Muscle layer of duodenum (tissue), 2 donors: ENCODE data around the gene RXFP4.
"Not testable (repeated sequence)": the region's sequence is repeated elsewhere in the genome, so short reads cannot be mapped to it uniquely, and the experiment has no call there.

ENCODE experiments used
- H3K27ac ChIP-seq: one replicate; pipeline ENCODE4 v1.7.0; 2013; ENCODE audit warnings: mild to moderate bottlenecking, low read length
- H3K27me3 ChIP-seq: one replicate; pipeline ENCODE4 v1.7.0; 2013; ENCODE audit warnings: low read depth, mild to moderate bottlenecking, control low read depth, low read length
- H3K36me3 ChIP-seq, 2 donors: one replicate each; pipeline ENCODE4 v1.7.0; 2013; ENCODE audit warnings: low read length in 2 of 2, control low read depth in 1 of 2, mild to moderate bottlenecking in 1 of 2; ENCODE audit not compliant: insufficient read depth in 2 of 2, control insufficient read depth in 1 of 2
- H3K4me1 ChIP-seq, 2 donors: one replicate each; pipeline ENCODE4 v1.7.0; 2013; ENCODE audit warnings: low read length in 2 of 2, mild to moderate bottlenecking in 2 of 2, control low read depth in 1 of 2, moderate library complexity in 1 of 2; ENCODE audit not compliant: insufficient read depth in 2 of 2, control insufficient read depth in 1 of 2
- H3K4me3 ChIP-seq, 2 donors: one replicate each; pipeline ENCODE4 v1.7.0; 2013; ENCODE audit warnings: low read length in 2 of 2, low read depth in 1 of 2, mild to moderate bottlenecking in 1 of 2
- H3K9me3 ChIP-seq, 2 donors: one replicate each; pipeline ENCODE4 v1.7.0; 2013; ENCODE audit warnings: low read length in 2 of 2, control low read depth in 1 of 2, mild to moderate bottlenecking in 1 of 2; ENCODE audit not compliant: control insufficient read depth in 1 of 2
- donor health status: healthy.

RXFP4 gene

GRCh38 chr1:155910621-155911121 is 30.8 kb upstream of the RXFP4 start:
- Histone ChIP-seq H3K27ac (peak overlapping the region; percentile 96), H3K36me3 (peaks cover 28 to 39% of the 10 kb centered on the region in 2 donors)

GRCh38 chr1:155911156-155912055 is 30.0 kb upstream of the RXFP4 start, which contains the start of gene RIT1:
Gene RIT1, minus strand, starts transcription at chr1:155911349. Its CDS starts 588 bp downstream, at chr1:155910761.
- Histone ChIP-seq H3K27me3 (no peaks in the 10 kb centered on the region), H3K4me1 (peaks cover 8 to 10% of the 10 kb centered on the region in 2 donors), H3K4me3 (peak within 1 kb of the TSS; percentile 77 to 96), H3K36me3 (peaks cover 36 to 46% of the 10 kb centered on the region in 2 donors), H3K9me3 (no peaks in the 10 kb centered on the region), H3K27ac (peak within 1 kb of the TSS; percentile 96)

More at GRCh38 chr1:155910621-155911121, 30.8 kb upstream of the RXFP4 start:
- peaks cover 8 to 10% of the 10 kb centered on the region in 2 donors for H3K4me1 ChIP-seq
- no peaks in the 10 kb centered on the region for H3K27me3 ChIP-seq
- no peaks in the 10 kb centered on the region for H3K9me3 ChIP-seq
- peak overlapping the region; percentile 77 to 96 for H3K4me3 ChIP-seq

GRCh38 chr1:155912056-155912536 is 29.3 kb upstream of the RXFP4 start:
- Histone ChIP-seq H3K36me3 (peaks cover 42 to 49% of the 10 kb centered on the region in 2 donors), H3K4me3 (peak overlapping the region in 1 of 2 donors; percentile 77), H3K4me1 (peaks cover 8 to 10% of the 10 kb centered on the region in 2 donors), H3K9me3 (no peaks in the 10 kb centered on the region), H3K27ac (peak overlapping the region; percentile 96), H3K27me3 (no peaks in the 10 kb centered on the region)

- Histone ChIP-seq H3K4me1 (peaks cover 8 to 10% of the 10 kb centered on the region in 2 donors), H3K4me3 (no peak overlapping the region), H3K27me3 (no peaks in the 10 kb centered on the region), H3K36me3 (peaks cover 50 to 65% of the 10 kb centered on the region in 2 donors), H3K9me3 (no peaks in the 10 kb centered on the region), H3K27ac (no peak overlapping the region)
Measured at GRCh38 chr1:155913969-155914757, 27.3 kb upstream of the RXFP4 start.

- Histone ChIP-seq H3K4me3 (no peak overlapping the region), H3K27me3 (no peaks in the 10 kb centered on the region), H3K4me1 (no peaks in the 10 kb centered on the region), H3K9me3 (no peaks in the 10 kb centered on the region), H3K36me3 (peaks cover 71 to 91% of the 10 kb centered on the region in 2 donors), H3K27ac (no peak overlapping the region)
Measured at GRCh38 chr1:155918660-155919059, 22.8 kb upstream of the RXFP4 start.

- Histone ChIP-seq H3K27ac (no peak overlapping the region), H3K4me3 (no peak overlapping the region), H3K9me3 (no peaks in the 10 kb centered on the region), H3K4me1 (no peaks in the 10 kb centered on the region), H3K27me3 (no peaks in the 10 kb centered on the region), H3K36me3 (peaks cover 60 to 80% of the 10 kb centered on the region in 2 donors)
Measured at GRCh38 chr1:155919801-155920200, 21.6 kb upstream of the RXFP4 start.

- H3K27ac ChIP-seq, result no peak overlapping the region
- no peaks in the 10 kb centered on the region for H3K9me3 ChIP-seq
- no peaks in the 10 kb centered on the region for H3K27me3 ChIP-seq
- no peak overlapping the region for H3K4me3 ChIP-seq
- peaks cover 62 to 78% of the 10 kb centered on the region in 2 donors for H3K36me3 ChIP-seq
- H3K4me1 ChIP-seq, result no peaks in the 10 kb centered on the region
Measured at GRCh38 chr1:155920717-155921116, 20.7 kb upstream of the RXFP4 start.

- Histone ChIP-seq H3K27me3 (no peaks in the 10 kb centered on the region), H3K9me3 (no peaks in the 10 kb centered on the region), H3K4me1 (peaks cover 0 to 3% of the 10 kb centered on the region in 2 donors), H3K36me3 (peaks cover 56 to 67% of the 10 kb centered on the region in 2 donors), H3K4me3 (no peak overlapping the region), H3K27ac (no peak overlapping the region)
Measured at GRCh38 chr1:155925506-155925905, 15.9 kb upstream of the RXFP4 start.

- Histone ChIP-seq H3K27ac (no peak overlapping the region), H3K9me3 (no peaks in the 10 kb centered on the region), H3K4me1 (peaks cover 13 to 35% of the 10 kb centered on the region in 2 donors), H3K27me3 (no peaks in the 10 kb centered on the region), H3K4me3 (no peak overlapping the region), H3K36me3 (peaks cover 43 to 44% of the 10 kb centered on the region in 2 donors)
Measured at GRCh38 chr1:155929057-155929456, 12.4 kb upstream of the RXFP4 start.

GRCh38 chr1:155930725-155931124 is 10.7 kb upstream of the RXFP4 start:
- H3K4me3 ChIP-seq, H3K9me3 ChIP-seq, H3K27me3 ChIP-seq, H3K27ac ChIP-seq: not testable (repeated sequence)
- H3K4me1 ChIP-seq, result peaks cover 18 to 41% of the 10 kb centered on the region in 2 donors
- peaks cover 38% of the 10 kb centered on the region in 2 donors for H3K36me3 ChIP-seq
